HCT116 (cell line): ENCODE data around the gene NELFB. TPM values are rescaled to one million over a fixed set of nuclear protein-coding genes. Genes with fewer than 3 reads are reported as not detected.
A peak's percentile ranks its signal among the peaks of the same experiment; 100 is the strongest.

Source experiments
- ATAC-seq: fragments of 200-7000 bp; cut with Tn5 transposase; 2 replicates; pipeline ENCODE4 v1.9.1; 2020; ENCODE audit warnings: mild to moderate bottlenecking, moderate library complexity
- BruUV-seq: library from RNA; stranded (reverse); fragments of 400-500 nt; replicated peaks from 2 replicates; lab custom pipeline; 2021; lab: Mats Ljungman, UMichigan
- CTCF ChIA-PET: fragments of 300-600 bp; sonication (Branson Sonifier 250); formaldehyde crosslinking; loops from one replicate; lab custom pipeline; 2021; ENCODE audit warnings: antibody characterized with exemption; lab: Charles Lee
- POLR2A ChIA-PET: fragments of 300-600, 350-600 bp; sonication (Branson Sonifier 250); formaldehyde crosslinking; loops from one replicate; lab custom pipeline; 2021; ENCODE audit warnings: antibody characterized with exemption; lab: Charles Lee
- RAD21 ChIA-PET, 2 experiments: fragments of 300-600 bp; sonication (Branson Sonifier 250); formaldehyde crosslinking; loops; one replicate each; lab custom pipeline; 2023; ENCODE audit warnings: low total read pairs in 2 of 2; ENCODE audit not compliant: uncharacterized antibody in 2 of 2, unreplicated experiment in 2 of 2, low non-redundant PET in 1 of 2; lab: Charles Lee
- DNase-seq: peaks from one replicate; pipeline ENCODE4 v3.0.0-alpha.2; 2010; ENCODE audit warnings: low read depth, low spot score
- H2AFZ ChIP-seq: fragments of 200-600 bp; shearing (Covaris generic), sonication (generic); 2 replicates; pipeline ENCODE4 v1.6.1; 2017; ENCODE audit warnings: low read depth, mixed run types, mixed read lengths, antibody characterized with exemption, low read length; ENCODE audit not compliant: poor library complexity, severe bottlenecking
- H3K27ac ChIP-seq: 2 replicates; pipeline ENCODE4 v1.5.1; 2012; ENCODE audit warnings: low read depth, low read length
- H3K27me3 ChIP-seq: fragments of 200-600 bp; sonication (generic); 2 replicates; pipeline ENCODE4 v1.6.1; 2016; ENCODE audit warnings: mixed run types, low read length, mixed read lengths; ENCODE audit not compliant: insufficient read depth
- H3K36me3 ChIP-seq, 2 experiments: fragments of 200-500 bp in 1 of 2; fragments of 200-600 bp in 1 of 2; sonication (Bioruptor generic) in 1 of 2; sonication (generic) in 1 of 2; 2 replicates each; pipeline versions ENCODE4 v1.5.1 to v1.6.1; 2014 to 2016; ENCODE audit warnings: low read length in 2 of 2, inconsistent platforms in 1 of 2, mixed read lengths in 1 of 2, mixed run types in 1 of 2; ENCODE audit not compliant: insufficient read depth in 2 of 2, control insufficient read depth in 1 of 2
- H3K4me1 ChIP-seq, 2 experiments: fragments of 200-600 bp in 1 of 2; sonication (generic) in 1 of 2; 2 replicates each; pipeline versions ENCODE4 v1.5.1 to v1.6.1; 2012 to 2017; ENCODE audit warnings: low read length in 2 of 2, inconsistent platforms in 1 of 2, mild to moderate bottlenecking in 1 of 2, mixed read lengths in 1 of 2, mixed run types in 1 of 2, moderate library complexity in 1 of 2; ENCODE audit not compliant: insufficient read depth in 2 of 2, control insufficient read depth in 1 of 2
- H3K4me2 ChIP-seq: fragments of 200-600 bp; sonication (generic); 2 replicates; pipeline ENCODE4 v1.6.1; 2017; ENCODE audit warnings: mixed run types, low read length, mixed read lengths
- H3K4me3 ChIP-seq, 2 experiments: fragments of 200-600 bp in 1 of 2; sonication (generic) in 1 of 2; replicated peaks in 1 of 2; 2 replicates each; pipeline ENCODE4 v1.5.1; 2011 to 2016; ENCODE audit warnings: low read length in 2 of 2, control low read depth in 1 of 2, low read depth in 1 of 2, mild to moderate bottlenecking in 1 of 2, mixed read lengths in 1 of 2, mixed run types in 1 of 2
- H3K79me2 ChIP-seq: fragments of 200-600 bp; sonication (generic); 2 replicates; pipeline ENCODE4 v1.6.1; 2017; ENCODE audit warnings: mild to moderate bottlenecking, mixed run types, low read length, moderate library complexity, mixed read lengths; ENCODE audit not compliant: insufficient read depth
- H3K9ac ChIP-seq: fragments of 200-600 bp; sonication (generic); 2 replicates; pipeline ENCODE4 v1.6.1; 2016; ENCODE audit warnings: low read length, mixed read lengths
- H3K9me2 ChIP-seq: fragments of 200-600 bp; sonication (generic), shearing (Covaris generic); 2 replicates; pipeline ENCODE4 v1.6.1; 2017; ENCODE audit warnings: mixed run types, mild to moderate bottlenecking, moderate library complexity; ENCODE audit not compliant: insufficient read depth
- H3K9me3 ChIP-seq, 2 experiments: fragments of 200-500 bp in 1 of 2; fragments of 200-600 bp in 1 of 2; sonication (Bioruptor generic) in 1 of 2; sonication (generic) in 1 of 2; 2 replicates each; pipeline ENCODE4 v1.6.1; 2014 to 2017; ENCODE audit warnings: low read length in 2 of 2, mixed read lengths in 2 of 2, inconsistent platforms in 1 of 2, low read depth in 1 of 2, mild to moderate bottlenecking in 1 of 2, mixed run types in 1 of 2, moderate library complexity in 1 of 2; ENCODE audit not compliant: control insufficient read depth in 1 of 2, insufficient read depth in 1 of 2
- H4K20me1 ChIP-seq: fragments of 200-600 bp; sonication (generic), shearing (Covaris generic); 2 replicates; pipeline ENCODE4 v1.6.1; 2017; ENCODE audit warnings: mixed run types, mild to moderate bottlenecking, moderate library complexity; ENCODE audit not compliant: insufficient read depth
- ATF3 ChIP-seq: IDR thresholded peaks from 2 replicates; pipeline ENCODE4 v1.6.1; 2012
- CBX3 ChIP-seq: IDR thresholded peaks from 2 replicates; pipeline ENCODE4 v1.6.1; 2012; ENCODE audit warnings: low read depth
- CEBPB ChIP-seq: IDR thresholded peaks from 2 replicates; pipeline ENCODE4 v1.6.1; 2012; ENCODE audit warnings: low read depth
- ELF1 ChIP-seq: IDR thresholded peaks from 2 replicates; pipeline ENCODE4 v1.6.1; 2012; ENCODE audit warnings: low read depth, borderline replicate concordance
- EZH2phosphoT487 ChIP-seq: fragments of 200-600 bp; IDR thresholded peaks from 2 replicates; pipeline ENCODE4 v1.6.1; 2018; ENCODE audit warnings: antibody characterized with exemption, borderline replicate concordance
- FOSL1 ChIP-seq: IDR thresholded peaks from 2 replicates; pipeline ENCODE4 v1.6.1; 2012; ENCODE audit warnings: low read depth
- JUND ChIP-seq: IDR thresholded peaks from 2 replicates; pipeline ENCODE4 v1.6.1; 2012
- POLR2A ChIP-seq: IDR thresholded peaks from 2 replicates; pipeline ENCODE4 v1.7.0; 2011; ENCODE audit warnings: borderline replicate concordance; ENCODE audit not compliant: insufficient read depth, insufficient read length; ENCODE audit errors: extremely low read depth
- RAD21 ChIP-seq: IDR thresholded peaks from 2 replicates; pipeline ENCODE4 v1.6.1; 2012; ENCODE audit warnings: low read depth, mild to moderate bottlenecking
- REST ChIP-seq: IDR thresholded peaks from 2 replicates; pipeline ENCODE4 v1.6.1; 2012; ENCODE audit warnings: low read depth
- SP1 ChIP-seq: IDR thresholded peaks from 2 replicates; pipeline ENCODE4 v1.6.1; 2012; ENCODE audit warnings: low read depth
- SRF ChIP-seq: IDR thresholded peaks from 2 replicates; pipeline ENCODE4 v1.6.1; 2012; ENCODE audit warnings: low read depth
- YY1 ChIP-seq: IDR thresholded peaks from 2 replicates; pipeline ENCODE4 v1.6.1; 2011; ENCODE audit warnings: low read length, low read depth, moderate library complexity, mild to moderate bottlenecking; ENCODE audit not compliant: insufficient replicate concordance; ENCODE audit errors: extremely low read depth
- ZNF274 ChIP-seq: fragments of 200-500 bp; sonication (Bioruptor generic); IDR thresholded peaks from 2 replicates; pipeline ENCODE4 v1.6.1; 2014; ENCODE audit warnings: mild to moderate bottlenecking, low read depth, low read length, inconsistent platforms
- intact Hi-C: fragments of 100-400 bp; cut with micrococcal nuclease; formaldehyde crosslinking; loops from 2 replicates; pipeline ENCODE4 v1.10.0; 2022
- total RNA-seq: library from RNA; stranded (reverse); gene quantifications from one replicate; pipeline ENCODE4 v1.2.1, GENCODE V29; 2021; ENCODE audit not compliant: unreplicated experiment
- TF ChIP-seq, protein P1 (sequence below): IDR thresholded peaks from 2 replicates; pipeline ENCODE4 v1.6.1; 2011; ENCODE audit warnings: mild to moderate bottlenecking, low read length, moderate library complexity; ENCODE audit not compliant: insufficient replicate concordance; ENCODE audit errors: extremely low read depth

NELFB gene
- total RNA-seq, 1 experiment from 2014 or later = 86.4 TPM

DNA sequence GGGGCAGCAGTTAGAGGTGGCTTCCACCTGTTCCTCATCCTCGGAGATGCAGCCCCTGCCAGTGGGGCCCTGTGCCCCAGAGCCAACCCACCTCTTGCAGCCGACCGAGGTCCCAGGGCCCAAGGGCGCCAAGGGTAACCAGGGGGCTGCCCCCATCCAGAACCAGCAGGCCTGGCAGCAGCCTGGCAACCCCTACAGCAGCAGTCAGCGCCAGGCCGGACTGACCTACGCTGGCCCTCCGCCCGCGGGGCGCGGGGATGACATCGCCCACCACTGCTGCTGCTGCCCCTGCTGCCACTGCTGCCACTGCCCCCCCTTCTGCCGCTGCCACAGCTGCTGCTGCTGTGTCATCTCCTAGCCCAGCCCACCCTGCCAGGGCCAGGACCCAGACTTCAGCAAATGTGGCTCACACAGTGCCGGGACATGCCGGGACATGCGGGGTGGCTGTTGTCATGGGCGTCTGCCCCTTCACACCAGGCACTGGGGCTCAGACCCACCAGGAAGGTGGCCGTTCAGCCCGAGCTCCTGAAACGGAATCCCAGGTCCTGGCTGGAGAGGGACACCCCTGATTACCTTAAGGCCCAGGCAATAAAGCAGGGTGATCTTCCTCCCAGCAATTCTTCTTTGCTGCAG, 29.3 kb upstream of the NELFB start (continued):
- TF ChIP-seq EZH2phosphoT487 = no peak
- no peak for TF ChIP-seq YY1
- no peak for TF ChIP-seq POLR2A
- TF ChIP-seq SP1 = no peak

- Histone ChIP-seq H3K27me3 (no peaks in the 10 kb centered on the region), H3K9me2 (no peaks in the 10 kb centered on the region), H3K4me1 (peaks cover 44 to 71% of the 10 kb centered on the region in 2 experiments), H3K36me3 (no peaks in the 10 kb centered on the region), H4K20me1 (no peaks in the 10 kb centered on the region), H3K9ac (peak overlapping the region; percentile 97), H3K9me3 (no peaks in the 10 kb centered on the region), H3K4me2 (peak overlapping the region; percentile 99), H3K4me3 (peak overlapping the region; percentile 14 to 48), H3K27ac (peak overlapping the region; percentile 88), H2AFZ (no peak overlapping the region), H3K79me2 (no peaks in the 10 kb centered on the region)
- POLR2A ChIA-PET = interaction anchor here (0.7 to 2.5 kb wide), 7 partner anchors 10 to 103 kb away, joined by 3 to 16 read pairs (median 6); partner anchors contain the start of genes ANAPC2, SSNA1, TPRN and TUBB4B
- RAD21 ChIA-PET = interaction anchor here (1.2 to 1.9 kb wide), 6 partner anchors 13 to 180 kb away, joined by 3 to 9 read pairs (median 4); partner anchors contain the start of genes ANAPC2 (in 2 of the 2) and SSNA1 (in 2 of the 2)
- TF ChIP-seq ZNF274 = no peak
- TF ChIP-seq REST = no peak
- no peak for TF ChIP-seq ELF1
- TF ChIP-seq ATF3 = no peak
- no peak for TF ChIP-seq FOSL1
- no peak for TF ChIP-seq RAD21
- TF ChIP-seq CBX3 = no peak
- TF ChIP-seq EZH2phosphoT487 = no peak
- TF ChIP-seq, protein P1, sequence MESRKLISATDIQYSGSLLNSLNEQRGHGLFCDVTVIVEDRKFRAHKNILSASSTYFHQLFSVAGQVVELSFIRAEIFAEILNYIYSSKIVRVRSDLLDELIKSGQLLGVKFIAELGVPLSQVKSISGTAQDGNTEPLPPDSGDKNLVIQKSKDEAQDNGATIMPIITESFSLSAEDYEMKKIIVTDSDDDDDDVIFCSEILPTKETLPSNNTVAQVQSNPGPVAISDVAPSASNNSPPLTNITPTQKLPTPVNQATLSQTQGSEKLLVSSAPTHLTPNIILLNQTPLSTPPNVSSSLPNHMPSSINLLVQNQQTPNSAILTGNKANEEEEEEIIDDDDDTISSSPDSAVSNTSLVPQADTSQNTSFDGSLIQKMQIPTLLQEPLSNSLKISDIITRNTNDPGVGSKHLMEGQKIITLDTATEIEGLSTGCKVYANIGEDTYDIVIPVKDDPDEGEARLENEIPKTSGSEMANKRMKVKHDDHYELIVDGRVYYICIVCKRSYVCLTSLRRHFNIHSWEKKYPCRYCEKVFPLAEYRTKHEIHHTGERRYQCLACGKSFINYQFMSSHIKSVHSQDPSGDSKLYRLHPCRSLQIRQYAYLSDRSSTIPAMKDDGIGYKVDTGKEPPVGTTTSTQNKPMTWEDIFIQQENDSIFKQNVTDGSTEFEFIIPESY = no peak
- no peak for TF ChIP-seq SRF
- no peak for TF ChIP-seq JUND
- no peak for TF ChIP-seq CEBPB
- no peak for TF ChIP-seq POLR2A
- DNase-seq (no peak), ATAC-seq (peak; percentile 31)
- no TSS peak for BruUV-seq
- intact Hi-C loops = loop anchor here (1.0 to 10.0 kb wide), 4 partner anchors 39 to 442 kb away; partner anchors contain the start of genes ANAPC2, NPDC1 and SSNA1
- CTCF ChIA-PET = interaction anchor here (1.1 to 4.7 kb wide), 12 partner anchors 10 to 197 kb away, joined by 3 to 43 read pairs (median 6); partner anchors contain the start of genes ANAPC2, SAPCD2, SSNA1 and TPRN
These were observed 28.6 kb upstream of the NELFB start for GRCh38 chr9:137226338-137227053.
